ENCODE measurements around the gene KCNJ14.

Gene KCNJ14

GRCh38 chr19:48455171-48455907 lies at the start of gene KCNJ14:
TSS of gene KCNJ14 (plus strand) at chr19:48455574. CDS start at chr19:48461725, 6,151 bp downstream.
- in situ Hi-C loops (cut with MboI; ENCODE audit: low sequenced_read_pairs), result no loop called here

- in situ Hi-C loops (cut with MboI; ENCODE audit: low sequenced_read_pairs), result no loop called here
These were observed 49.5 kb upstream of the KCNJ14 start for GRCh38 chr19:48405850-48406249.

- in situ Hi-C loops (cut with MboI; ENCODE audit: low sequenced_read_pairs), result no loop called here
These were observed 41.3 kb upstream of the KCNJ14 start for GRCh38 chr19:48413879-48414587.

GRCh38 chr19:48415395-48415794 lies 40.0 kb upstream of the KCNJ14 start:
- in situ Hi-C loops (cut with MboI; ENCODE audit: low sequenced_read_pairs), result no loop called here

DNA sequence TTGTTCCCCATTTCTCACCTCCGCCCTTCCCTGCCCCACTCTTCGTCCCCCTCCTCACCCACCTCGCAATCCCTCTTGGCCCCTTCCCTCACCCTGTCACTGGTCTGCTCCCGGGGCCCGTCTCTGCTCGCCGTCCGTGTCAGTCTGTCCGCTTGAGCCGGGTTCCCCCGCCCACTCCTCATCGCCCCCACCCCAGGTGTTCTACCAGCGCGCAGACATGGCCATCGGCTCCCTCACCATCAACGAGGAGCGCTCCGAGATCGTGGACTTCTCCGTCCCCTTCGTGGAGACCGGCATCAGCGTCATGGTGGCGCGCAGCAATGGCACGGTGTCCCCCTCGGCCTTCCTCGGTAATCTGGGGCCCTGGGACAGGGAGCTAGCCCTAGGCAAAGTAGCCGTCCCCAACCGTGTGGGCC lies 39.6 kb upstream of the KCNJ14 start:
- in situ Hi-C loops (cut with MboI; ENCODE audit: low sequenced_read_pairs), result no loop called here

DNA sequence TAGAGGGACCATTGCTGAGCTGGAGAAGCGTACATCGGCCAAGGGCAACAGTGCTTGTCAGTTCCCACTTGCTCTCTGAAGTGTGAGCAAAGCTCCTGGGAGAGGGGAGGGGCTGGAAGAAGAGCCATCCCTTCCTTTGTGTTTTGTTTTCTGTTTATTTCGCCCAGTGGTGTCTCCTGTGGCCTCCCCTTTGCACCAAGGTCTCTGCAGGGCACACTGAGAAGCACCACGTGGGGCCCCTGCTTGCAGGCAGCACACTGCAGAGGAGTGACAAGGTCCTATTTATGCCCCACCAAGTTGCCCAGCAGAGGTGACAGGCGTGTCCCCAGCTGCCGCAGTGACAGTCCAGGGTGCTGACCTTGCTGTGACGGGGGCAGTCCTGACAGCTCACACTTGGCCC lies 38.0 kb upstream of the KCNJ14 start:
- in situ Hi-C loops (cut with MboI; ENCODE audit: low sequenced_read_pairs), result no loop called here

DNA sequence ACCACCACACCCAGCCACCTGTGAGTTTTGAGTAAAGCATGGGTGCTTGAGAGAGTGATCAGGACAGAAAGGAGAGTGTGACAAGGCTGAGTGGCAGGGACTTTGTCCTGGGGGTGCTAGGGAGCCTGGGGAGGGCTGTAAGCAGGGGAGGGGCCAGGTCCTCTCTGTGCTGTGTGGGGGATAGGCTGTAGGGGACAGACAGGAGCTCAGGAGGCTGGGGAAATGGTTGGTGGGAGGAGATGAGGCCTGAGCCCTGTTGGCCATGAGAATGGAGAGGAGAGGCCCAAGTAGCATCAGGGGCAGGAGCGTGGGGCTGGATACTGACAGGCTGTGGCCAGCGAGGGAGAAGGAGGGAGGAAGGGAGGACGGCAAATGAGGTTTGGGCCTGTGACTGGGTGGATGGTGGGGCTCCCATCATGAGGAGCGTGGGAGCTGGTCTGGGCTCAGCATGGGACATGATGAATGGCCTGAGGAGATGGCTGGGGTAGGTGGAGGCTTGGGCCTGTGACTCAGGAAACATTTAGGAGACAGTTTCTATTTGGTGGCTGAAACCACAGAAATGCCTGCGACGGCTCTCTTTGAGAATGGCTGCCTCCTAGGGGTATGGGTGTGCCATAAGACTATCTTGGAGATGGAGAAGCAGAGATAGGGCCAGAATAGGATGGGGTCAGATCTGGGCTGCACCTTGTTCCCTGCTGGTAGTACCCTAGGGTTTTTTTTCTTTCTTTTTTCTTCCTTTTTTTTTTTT lies 36.9 kb upstream of the KCNJ14 start:
- in situ Hi-C loops (cut with MboI; ENCODE audit: low sequenced_read_pairs), result no loop called here

GRCh38 chr19:48419158-48419920 lies 36.0 kb upstream of the KCNJ14 start:
- in situ Hi-C loops (cut with MboI; ENCODE audit: low sequenced_read_pairs), result no loop called here

- in situ Hi-C loops (cut with MboI; ENCODE audit: low sequenced_read_pairs), result no loop called here
These were observed 33.8 kb upstream of the KCNJ14 start for GRCh38 chr19:48421548-48421947.

- in situ Hi-C loops (cut with MboI; ENCODE audit: low sequenced_read_pairs), result no loop called here
These were observed 30.6 kb upstream of the KCNJ14 start for GRCh38 chr19:48424694-48425219.

- in situ Hi-C loops (cut with MboI; ENCODE audit: low sequenced_read_pairs), result no loop called here
These were observed 26.7 kb upstream of the KCNJ14 start for GRCh38 chr19:48428670-48429069.

DNA sequence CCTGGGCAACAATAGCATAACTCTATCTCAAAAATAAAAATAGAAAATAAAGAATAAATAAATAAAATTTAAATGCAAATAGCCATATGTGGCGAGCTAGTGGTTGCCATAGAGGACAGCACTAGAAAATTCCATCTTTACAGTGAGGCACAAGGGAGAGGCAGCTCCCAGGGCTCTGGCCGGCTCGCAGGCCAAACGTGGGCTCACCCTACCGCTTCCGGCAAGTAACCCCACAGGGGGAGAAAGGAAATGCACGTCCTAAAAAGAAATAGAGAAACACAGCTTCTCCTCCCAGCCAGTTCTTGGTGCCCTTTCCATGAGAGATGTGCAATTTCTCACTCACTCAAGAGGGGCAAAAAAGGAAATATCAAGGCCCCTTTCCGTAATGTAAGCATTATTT lies 22.0 kb upstream of the KCNJ14 start:
- in situ Hi-C loops (cut with MboI; ENCODE audit: low sequenced_read_pairs), result no loop called here

DNA sequence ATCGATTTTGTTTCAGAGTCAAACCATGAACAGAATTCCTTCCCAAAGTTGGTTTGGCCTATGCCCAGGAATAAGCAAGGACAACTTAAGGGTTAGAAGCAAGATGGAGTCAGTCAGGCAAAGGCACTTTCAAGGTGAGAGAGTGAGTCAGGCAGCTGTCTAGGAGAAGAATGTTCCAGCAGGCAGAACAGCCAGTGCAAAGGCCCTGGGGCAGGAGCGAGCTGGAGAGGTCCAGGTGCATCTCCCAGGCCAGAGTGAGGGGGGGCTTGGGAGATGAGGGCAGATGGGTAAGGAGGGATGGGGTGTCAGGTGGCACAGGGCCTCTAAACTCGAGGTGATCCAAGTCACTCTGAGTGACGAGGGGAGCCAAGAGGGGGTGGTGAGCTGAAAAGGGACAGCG lies 18.8 kb upstream of the KCNJ14 start:
- in situ Hi-C loops (cut with MboI; ENCODE audit: low sequenced_read_pairs), result no loop called here

DNA sequence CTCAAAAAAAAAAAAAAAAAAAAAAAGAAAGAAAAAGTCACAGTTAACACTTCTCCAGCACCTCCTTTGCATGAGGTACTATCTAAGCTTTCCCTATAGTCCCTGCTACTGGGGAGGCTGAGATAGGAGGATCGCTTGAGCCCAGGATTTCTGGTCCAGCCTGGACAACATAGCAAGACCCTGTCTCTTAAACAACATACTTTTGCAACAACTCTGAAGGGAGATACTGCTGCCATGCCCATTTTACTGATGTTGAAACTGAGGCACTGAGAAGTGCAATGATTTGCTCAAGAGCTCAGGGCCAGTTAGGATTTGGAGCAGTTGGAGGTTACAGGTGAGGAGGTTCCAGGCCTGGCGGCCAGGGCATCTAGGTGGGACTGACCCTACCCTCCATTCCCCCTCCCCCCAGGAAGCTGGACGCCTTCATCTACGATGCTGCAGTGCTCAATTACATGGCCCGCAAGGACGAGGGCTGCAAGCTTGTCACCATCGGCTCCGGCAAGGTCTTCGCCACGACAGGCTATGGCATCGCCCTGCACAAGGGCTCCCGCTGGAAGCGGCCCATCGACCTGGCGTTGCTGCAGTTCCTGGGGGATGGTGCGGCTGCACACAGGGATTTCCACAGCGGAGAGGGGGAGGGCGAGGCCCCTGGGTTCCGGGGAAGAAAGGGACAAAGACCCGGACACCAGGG lies 13.9 kb upstream of the KCNJ14 start:
- in situ Hi-C loops (cut with MboI; ENCODE audit: low sequenced_read_pairs), result no loop called here

GRCh38 chr19:48442116-48443035 lies 13.0 kb upstream of the KCNJ14 start:
- in situ Hi-C loops (cut with MboI; ENCODE audit: low sequenced_read_pairs), result no loop called here

GRCh38 chr19:48443256-48443655 lies 12.1 kb upstream of the KCNJ14 start:
- in situ Hi-C loops (cut with MboI; ENCODE audit: low sequenced_read_pairs), result no loop called here

DNA sequence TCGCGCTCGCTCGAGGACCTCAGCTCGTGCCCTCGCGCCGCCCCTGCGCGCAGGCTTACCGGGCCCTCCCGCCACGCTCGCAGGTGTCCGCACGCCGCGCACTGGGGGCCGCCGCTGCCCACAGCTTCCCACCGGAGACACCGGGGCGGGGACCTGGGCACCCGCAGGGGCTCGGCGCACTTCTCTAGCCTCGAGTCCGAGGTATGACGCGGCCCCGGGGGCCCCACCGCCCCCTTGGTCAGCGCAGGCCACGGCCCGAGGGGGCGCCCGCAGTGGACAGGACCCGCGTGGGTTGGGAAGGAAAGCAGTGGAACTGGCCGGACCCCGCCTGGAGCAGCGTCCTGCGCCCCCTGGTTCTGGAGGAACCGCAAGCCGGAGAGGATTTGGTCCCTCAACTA lies 11.6 kb upstream of the KCNJ14 start:
- in situ Hi-C loops (cut with MboI; ENCODE audit: low sequenced_read_pairs), result no loop called here

DNA sequence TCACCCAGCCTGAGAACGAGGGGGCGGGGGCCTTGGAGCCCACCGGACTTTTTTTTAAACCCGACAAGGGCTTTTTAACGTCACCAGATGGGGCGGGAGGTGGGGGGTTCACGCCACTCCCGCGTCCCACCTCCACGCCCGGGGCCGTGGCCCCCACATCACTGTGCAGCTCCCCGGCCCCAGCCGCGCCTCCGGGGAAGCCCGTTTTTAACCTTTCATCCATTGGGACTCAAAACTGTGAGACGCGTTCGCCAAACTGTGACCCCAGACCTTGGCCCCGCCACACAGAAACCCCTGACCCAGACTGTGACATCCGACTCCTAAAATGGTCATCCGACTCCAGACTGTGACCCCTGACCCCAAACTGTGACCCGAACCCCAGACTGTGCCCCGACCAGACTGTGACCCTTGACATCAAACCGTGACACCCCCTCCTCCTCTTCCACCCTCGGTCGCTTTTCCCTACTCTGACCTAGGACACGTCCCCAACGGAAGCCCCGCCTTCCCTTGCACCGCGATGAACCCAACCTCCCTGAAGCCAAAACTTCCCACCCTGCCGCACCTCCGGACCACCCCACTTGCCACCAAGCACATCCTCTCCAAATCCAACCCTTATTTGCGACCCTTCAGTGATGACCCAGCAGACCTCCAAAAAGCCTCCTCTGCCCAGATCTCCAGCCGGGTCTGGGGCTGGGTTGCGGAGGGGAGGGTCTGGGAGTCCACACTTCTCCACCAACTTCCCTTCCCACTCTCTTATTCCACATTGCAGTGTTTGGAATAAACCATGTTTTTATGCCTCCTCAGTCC lies 11.0 kb upstream of the KCNJ14 start:
- in situ Hi-C loops (cut with MboI; ENCODE audit: low sequenced_read_pairs), result no loop called here

DNA sequence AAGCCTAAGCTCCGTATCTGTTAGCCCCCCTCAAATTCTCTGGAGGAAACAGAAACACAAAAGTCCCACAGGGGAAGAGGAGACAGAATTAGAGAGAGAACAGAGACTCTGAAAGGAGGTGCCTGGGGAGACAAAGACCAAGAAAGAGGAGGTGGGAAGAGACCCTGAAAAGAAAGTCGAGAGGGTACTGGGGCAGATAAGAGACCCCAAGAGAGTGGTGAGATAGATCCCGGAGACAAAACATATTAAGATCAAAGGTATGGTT lies 10.5 kb upstream of the KCNJ14 start:
- in situ Hi-C loops (cut with MboI; ENCODE audit: low sequenced_read_pairs), result no loop called here
